Astrocyte (in vitro differentiated cells and primary cell): ENCODE results near the gene DDN.
A peak's percentile ranks its signal among the peaks of the same experiment; 100 is the strongest.

Experiments used
- EZH2 ChIP-seq: IDR thresholded peaks from 2 replicates; pipeline ENCODE4 v1.6.1; 2012; ENCODE audit warnings: mild to moderate bottlenecking, low read length, inconsistent platforms; ENCODE audit not compliant: insufficient read depth
- TF ChIP-seq, protein P1 (sequence below): IDR thresholded peaks from 2 replicates; pipeline ENCODE4 v1.5.1; 2011; ENCODE audit warnings: low read depth, mild to moderate bottlenecking, inconsistent platforms, low read length, moderate library complexity; ENCODE audit not compliant: insufficient read depth

- TF ChIP-seq, protein P1, sequence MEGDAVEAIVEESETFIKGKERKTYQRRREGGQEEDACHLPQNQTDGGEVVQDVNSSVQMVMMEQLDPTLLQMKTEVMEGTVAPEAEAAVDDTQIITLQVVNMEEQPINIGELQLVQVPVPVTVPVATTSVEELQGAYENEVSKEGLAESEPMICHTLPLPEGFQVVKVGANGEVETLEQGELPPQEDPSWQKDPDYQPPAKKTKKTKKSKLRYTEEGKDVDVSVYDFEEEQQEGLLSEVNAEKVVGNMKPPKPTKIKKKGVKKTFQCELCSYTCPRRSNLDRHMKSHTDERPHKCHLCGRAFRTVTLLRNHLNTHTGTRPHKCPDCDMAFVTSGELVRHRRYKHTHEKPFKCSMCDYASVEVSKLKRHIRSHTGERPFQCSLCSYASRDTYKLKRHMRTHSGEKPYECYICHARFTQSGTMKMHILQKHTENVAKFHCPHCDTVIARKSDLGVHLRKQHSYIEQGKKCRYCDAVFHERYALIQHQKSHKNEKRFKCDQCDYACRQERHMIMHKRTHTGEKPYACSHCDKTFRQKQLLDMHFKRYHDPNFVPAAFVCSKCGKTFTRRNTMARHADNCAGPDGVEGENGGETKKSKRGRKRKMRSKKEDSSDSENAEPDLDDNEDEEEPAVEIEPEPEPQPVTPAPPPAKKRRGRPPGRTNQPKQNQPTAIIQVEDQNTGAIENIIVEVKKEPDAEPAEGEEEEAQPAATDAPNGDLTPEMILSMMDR, result no peak
- TF ChIP-seq EZH2, result peak; percentile 80
Observed at GRCh38 chr12:48980389-48980952, 18.7 kb downstream of the DDN start.
